Measurements from ENCODE around the gene ERC2. TPM values are rescaled to one million over a fixed set of nuclear protein-coding genes. Genes with fewer than 3 reads are reported as not detected.

Gene ERC2
- total RNA-seq, 1 donor from 2014 or later: 1.3 TPM

DNA sequence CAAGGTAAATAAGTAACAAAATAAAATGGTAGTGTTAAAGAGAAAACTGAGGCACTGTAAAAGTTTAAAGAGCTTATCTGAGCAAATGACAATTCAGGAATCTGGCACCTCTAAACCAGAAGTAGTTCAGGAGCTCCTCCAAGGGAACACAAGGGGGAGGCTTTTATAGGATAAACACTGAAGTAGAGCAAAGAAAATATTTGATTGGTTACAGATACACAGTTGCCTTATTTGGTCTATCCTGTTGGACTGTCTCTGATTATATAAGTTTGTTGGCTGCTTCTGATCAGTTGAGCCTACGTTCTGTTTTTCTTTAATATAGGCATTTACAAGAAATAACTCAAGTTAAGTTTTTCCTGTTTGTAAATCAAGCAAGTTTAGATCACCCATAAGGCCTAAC, 146.9 kb downstream of the ERC2 start:
- DNase-seq (ENCODE audit: extremely low read depth, low read depth, low spot score): no peak

GRCh38 chr3:56320883-56321282, 147.4 kb downstream of the ERC2 start:
- DNase-seq (ENCODE audit: extremely low read depth, low read depth, low spot score): no peak

DNA sequence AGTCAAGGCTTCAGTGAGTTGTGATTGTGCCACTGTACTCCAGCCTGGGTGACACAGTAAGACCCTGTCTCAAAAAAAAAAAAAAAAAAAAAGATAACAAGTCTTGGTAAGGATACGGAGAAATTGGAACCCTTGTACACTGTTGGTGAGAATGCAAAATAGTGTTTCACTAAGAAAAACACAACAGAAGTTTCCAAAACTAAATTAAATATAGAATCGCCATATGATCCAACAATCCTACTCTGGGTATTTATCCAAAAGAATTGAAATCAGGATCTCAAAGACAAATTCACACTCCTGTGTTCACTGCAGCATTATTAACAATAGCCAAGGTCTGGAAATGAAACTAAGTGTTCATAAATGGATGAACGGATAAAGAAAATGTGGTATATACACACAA, 149.4 kb downstream of the ERC2 start:
- DNase-seq (ENCODE audit: extremely low read depth, low read depth, low spot score): no peak

DNA sequence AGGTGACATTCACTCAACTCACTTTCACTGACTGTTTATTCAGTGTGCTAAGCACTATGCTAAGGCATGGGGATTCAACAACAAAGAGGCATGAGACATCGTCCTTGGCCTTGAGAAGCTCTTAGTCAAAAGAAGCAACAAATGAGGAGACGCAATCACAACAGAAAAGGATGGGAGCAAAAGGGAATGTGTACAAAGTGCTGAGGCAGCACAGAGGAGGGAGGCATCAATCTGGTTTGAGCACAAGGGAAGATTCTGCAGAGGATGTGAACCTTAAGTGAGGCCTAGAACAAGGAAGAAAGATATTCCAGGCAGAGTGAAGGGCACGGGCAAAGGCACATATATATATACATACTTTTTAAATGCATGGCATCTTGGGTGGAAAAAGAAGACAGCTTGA, 151.3 kb downstream of the ERC2 start:
- DNase-seq (ENCODE audit: extremely low read depth, low read depth, low spot score): no peak

DNA sequence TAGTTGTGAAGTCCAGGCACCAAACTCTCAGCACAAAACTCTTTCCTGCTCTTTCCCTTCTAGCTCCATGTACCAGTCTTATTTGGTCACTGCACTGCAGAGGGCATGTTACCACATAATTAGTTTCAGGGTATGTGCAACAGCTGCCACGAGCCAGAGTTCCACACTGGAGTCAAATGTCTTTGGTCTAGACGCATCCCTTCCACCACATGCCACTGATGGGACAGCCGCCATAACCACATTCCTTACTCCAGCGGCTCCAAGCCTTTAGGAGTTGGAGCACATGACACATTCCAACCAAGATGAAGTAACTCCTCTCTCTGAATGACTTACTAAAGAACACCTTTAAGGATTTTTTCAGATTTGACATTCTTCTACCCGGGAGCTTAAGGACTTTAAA, 153.4 kb downstream of the ERC2 start:
- no peak for DNase-seq (ENCODE audit: extremely low read depth, low read depth, low spot score)

DNA sequence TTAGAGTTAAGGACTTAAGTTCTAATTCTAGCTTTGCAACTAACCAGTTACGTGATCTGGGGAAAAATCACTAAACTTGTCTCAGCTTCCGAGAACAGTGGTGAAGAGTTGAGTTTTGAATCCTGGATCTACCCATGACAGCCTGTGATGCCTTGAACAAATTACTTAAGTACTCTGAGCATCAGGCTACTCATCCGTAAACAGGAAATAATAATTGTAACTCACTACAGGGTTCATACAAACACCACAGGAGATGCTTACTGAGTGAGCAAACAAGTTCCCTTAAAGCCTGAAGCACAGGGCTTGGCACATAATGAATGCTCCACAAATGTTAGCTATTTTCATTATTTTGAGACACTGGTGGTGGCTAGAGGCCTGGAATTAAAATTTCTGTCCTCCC, 158.8 kb downstream of the ERC2 start:
- DNase-seq (ENCODE audit: extremely low read depth, low read depth, low spot score): no peak

DNA sequence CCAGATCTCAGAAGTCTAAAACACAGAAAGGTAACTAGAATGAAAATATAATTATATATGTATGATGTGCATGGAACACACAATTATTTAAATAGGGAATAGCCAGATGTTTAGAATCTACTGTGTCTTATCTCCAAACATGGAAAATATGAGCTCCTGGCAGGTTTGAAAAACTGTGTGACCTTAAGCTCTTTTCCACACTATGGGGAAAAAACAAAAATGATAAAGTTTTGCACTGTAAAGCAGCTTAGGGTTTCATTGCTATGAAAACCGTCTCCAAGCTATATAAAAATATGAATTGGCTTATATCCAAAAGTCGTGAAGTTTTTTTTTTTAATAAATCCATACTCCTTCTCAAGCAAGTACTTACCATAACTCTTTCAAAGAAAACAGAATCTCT, 159.8 kb downstream of the ERC2 start:
- DNase-seq (ENCODE audit: extremely low read depth, low read depth, low spot score): no peak

DNA sequence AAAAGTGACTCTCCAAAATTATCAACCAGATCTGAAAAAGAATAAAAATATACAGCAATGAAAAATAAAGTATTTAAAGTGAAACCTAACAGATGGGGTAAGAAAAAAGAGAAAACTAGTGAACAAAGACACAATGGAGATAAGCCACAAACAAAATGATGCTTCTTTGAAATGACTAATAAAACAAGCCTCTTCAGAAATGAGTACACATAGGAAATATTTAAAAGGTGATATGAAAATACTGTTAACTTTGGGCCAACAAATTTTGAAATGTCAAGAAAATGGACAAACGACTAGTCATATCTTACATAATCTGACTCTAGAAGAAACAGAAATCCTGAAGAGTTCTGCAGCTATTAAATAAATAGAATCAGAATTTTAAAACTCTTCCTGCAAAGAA, 164.2 kb downstream of the ERC2 start:
- DNase-seq (ENCODE audit: extremely low read depth, low read depth, low spot score): no peak

GRCh38 chr3:56303487-56303886, 164.8 kb downstream of the ERC2 start:
- DNase-seq (ENCODE audit: extremely low read depth, low read depth, low spot score): no peak

GRCh38 chr3:56302417-56302816, 165.8 kb downstream of the ERC2 start:
- no peak for DNase-seq (ENCODE audit: extremely low read depth, low read depth, low spot score)

GRCh38 chr3:56297281-56297840, 170.9 kb downstream of the ERC2 start:
- DNase-seq (ENCODE audit: extremely low read depth, low read depth, low spot score): no peak

DNA sequence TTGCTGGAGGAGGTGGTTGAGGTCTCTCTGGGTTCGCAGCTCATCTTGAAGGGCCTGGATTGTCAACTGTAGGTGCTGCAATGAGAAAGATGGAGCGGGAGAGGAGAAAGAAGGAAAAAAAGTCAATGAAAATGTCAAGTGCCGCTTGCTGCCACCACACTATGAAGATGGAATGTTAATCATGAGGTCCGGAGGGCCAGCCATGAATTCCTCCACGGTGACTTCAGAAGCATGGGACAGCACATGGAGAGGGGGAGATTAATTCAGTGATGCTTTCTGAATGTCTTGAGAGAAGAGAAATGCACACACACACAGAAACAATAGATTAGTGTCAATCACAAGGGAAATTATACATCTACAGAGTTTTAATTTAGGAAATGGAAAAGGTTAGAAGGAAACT, 171.9 kb downstream of the ERC2 start:
- no peak for DNase-seq (ENCODE audit: extremely low read depth, low read depth, low spot score)

DNA sequence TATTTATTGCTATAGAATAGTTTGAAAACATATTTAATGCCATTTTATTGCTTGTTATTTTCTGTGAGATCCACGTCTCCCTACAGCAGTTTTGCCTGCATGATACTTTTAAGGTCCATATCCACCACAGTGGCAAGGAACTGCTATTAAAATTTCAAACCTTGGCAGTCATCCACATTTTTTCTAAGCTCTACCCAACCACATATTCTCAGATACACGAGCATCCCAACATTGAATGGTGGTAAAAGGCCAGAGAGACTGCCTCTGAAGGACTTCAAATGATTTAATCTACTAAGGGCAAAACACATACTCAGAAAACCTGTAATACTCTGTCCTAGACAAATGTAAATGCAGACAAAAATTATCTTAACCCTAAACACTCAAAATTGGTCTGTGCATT, 173.1 kb downstream of the ERC2 start:
- no peak for DNase-seq (ENCODE audit: extremely low read depth, low read depth, low spot score)

DNA sequence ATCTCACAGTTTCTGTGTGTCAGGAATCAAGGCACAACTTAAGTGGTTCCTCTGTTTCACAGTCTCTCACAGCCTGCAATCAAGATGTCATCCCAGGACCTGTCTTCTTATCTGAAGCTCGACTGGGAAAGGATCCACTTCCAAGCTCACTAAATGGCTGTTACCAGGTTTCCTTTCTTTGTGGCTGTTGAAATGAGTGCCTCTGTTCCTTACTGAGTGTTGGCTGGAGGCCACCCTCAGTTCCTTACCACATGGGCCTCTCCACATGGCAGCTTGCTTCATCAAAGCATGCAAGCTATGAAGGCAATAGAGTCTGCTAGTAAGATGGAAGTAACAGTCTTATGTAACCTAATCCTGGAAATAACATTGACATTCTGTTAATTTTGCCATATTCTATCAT, 174.0 kb downstream of the ERC2 start:
- no peak for DNase-seq (ENCODE audit: extremely low read depth, low read depth, low spot score)

GRCh38 chr3:56291953-56292352, 176.3 kb downstream of the ERC2 start:
- DNase-seq (ENCODE audit: extremely low read depth, low read depth, low spot score): no peak

- no peak for DNase-seq (ENCODE audit: extremely low read depth, low read depth, low spot score)
Observed at GRCh38 chr3:56291244-56291680, 177.0 kb downstream of the ERC2 start.

- no peak for DNase-seq (ENCODE audit: extremely low read depth, low read depth, low spot score)
Observed at GRCh38 chr3:56290374-56290773, 177.9 kb downstream of the ERC2 start.

DNA sequence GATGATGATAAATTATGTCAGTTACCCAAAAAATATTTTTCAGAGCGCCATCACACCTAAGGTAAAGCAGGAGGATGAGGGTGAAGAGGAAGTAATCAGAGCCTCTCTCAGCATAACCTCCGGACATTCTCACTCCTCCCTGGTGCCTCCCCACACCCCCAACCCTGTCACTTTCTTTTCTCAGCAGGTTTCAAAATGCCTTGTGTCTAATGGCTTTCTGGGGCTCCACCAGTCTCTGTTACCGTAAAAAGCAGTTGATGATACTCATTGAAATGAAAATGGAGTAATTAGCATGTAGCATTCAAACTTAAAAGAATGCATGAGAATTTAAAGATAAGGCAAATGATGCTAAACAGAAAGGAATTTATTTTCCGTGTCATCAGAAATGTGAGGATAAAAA, 180.0 kb downstream of the ERC2 start:
- DNase-seq (ENCODE audit: extremely low read depth, low read depth, low spot score): no peak

- DNase-seq (ENCODE audit: extremely low read depth, low read depth, low spot score): no peak
Observed at GRCh38 chr3:56282341-56282740, 185.9 kb downstream of the ERC2 start.

GRCh38 chr3:56277236-56277635, 191.0 kb downstream of the ERC2 start:
- DNase-seq (ENCODE audit: extremely low read depth, low read depth, low spot score): no peak

GRCh38 chr3:56275120-56275519, 193.1 kb downstream of the ERC2 start:
- no peak for DNase-seq (ENCODE audit: extremely low read depth, low read depth, low spot score)

- DNase-seq (ENCODE audit: extremely low read depth, low read depth, low spot score): no peak
Observed at GRCh38 chr3:56269755-56270535, 198.3 kb downstream of the ERC2 start.

All from glomerular endothelial cell (primary cell).